ENCODE measurements around the gene ASB18.

DNA sequence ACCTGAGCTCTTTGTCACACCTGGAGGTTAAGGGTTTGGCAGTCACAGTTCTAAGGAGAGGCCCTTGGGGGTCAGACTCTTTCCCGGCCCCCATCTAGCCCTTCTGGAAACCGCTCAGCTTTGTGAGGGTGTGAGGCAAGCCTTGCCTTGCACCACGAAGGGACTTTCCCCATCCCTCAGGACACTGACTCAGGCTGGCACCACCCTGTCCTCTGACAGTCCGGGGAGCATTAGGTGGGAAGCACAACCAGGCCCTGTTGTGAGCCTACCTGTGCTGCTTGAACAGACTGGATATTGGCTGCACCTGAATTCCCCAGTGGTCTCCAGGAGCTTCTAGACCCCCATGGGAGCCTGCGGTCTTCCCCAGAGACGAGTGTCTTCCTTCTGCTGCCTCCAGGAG lies 49.0 kb downstream of the ASB18 start:
- TF ChIP-seq, protein P1, sequence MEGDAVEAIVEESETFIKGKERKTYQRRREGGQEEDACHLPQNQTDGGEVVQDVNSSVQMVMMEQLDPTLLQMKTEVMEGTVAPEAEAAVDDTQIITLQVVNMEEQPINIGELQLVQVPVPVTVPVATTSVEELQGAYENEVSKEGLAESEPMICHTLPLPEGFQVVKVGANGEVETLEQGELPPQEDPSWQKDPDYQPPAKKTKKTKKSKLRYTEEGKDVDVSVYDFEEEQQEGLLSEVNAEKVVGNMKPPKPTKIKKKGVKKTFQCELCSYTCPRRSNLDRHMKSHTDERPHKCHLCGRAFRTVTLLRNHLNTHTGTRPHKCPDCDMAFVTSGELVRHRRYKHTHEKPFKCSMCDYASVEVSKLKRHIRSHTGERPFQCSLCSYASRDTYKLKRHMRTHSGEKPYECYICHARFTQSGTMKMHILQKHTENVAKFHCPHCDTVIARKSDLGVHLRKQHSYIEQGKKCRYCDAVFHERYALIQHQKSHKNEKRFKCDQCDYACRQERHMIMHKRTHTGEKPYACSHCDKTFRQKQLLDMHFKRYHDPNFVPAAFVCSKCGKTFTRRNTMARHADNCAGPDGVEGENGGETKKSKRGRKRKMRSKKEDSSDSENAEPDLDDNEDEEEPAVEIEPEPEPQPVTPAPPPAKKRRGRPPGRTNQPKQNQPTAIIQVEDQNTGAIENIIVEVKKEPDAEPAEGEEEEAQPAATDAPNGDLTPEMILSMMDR (IDR thresholded peaks at IDR 0.05): no peak
- no peak for TF ChIP-seq POLR2A (IDR thresholded peaks at IDR 0.05)
